ENCODE results near the gene ZFHX3. TPM values are rescaled to one million over a fixed set of nuclear protein-coding genes. Genes with fewer than 3 reads are reported as not detected.

Gene ZFHX3
- total RNA-seq, 1 donor from 2014 or later, result 19.8 TPM

DNA sequence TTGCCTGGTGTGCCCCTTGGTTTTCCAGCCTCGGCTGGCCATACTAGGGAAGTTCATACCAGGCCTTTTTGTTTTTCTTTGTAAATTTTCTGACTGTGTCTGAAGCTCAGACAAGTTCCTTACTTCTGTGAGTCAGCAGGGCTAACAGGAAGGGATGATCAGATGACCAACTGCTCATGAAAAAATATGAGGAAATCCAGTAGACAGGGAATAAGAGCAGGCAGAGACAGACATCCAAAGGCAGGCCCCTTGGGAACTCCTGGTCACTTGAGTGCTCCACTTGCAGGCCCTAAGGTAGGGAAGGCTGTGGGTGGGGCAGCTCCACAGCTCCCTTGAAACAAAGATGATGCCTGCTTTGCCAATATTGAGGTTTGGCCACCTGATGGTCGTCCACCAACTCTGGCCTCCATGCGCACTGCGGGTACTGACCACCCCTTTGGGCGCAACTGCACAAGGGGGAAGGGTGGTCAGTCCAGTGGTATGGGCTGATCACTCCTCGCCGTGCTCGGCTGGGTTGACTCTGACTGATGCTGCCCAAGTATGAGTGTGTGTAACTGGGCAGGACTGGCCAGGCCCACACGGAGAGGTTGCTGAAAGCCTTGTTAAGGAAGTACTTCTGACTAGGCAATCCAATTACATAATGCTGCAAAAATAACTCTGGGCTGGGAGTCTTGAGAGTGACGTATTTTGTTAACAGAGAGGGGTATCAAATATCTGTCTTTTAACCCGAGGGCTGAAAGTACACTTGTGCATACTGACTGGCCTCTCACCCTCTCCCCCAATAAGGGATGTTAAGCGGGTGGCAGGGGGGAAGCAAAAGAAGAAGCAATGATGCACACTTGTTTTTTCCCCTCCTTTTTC, 20.8 kb upstream of the ZFHX3 start:
- no peak for DNase-seq (ENCODE audit: extremely low read depth, low read depth, low spot score)

DNA sequence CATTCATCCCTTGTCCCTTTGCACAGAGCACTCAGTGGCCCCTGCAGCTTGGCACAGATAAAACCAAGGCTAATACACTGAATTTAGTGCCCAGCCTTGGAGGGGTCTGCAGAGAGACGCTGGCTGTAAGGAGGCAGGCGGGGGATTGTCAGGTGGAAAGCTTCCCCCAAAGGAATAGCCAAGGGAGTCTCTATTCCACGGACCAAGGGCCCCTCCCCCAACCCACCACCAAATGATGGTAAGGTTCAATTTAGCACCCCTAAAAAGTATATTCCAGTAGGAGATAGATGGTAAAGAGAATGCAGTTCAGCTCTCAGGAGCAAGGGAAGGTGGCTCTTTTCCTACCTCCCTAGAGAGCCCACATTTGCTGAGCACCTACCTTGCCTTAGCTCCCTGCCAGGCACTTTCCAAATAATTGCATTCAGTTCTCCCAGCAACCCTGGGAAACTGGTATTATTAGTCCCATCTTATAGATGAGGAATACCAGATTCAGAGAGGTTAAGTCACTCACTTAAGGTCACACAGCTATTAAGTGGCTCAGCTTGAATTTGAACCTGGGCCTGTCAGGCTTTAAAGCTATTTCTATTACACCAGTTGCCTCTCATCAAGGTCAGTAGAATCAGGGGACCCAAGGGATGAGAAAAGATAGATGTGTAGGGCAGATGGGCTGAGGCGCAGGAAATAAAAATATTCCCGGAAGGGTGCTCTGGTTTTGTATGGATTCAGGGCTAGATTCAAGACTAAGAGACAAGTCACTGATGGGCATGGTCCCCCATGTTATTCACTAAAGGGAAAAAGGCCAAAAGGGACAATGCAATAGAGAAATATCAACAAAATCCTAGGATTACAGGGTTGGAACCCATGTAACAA, 20.0 kb upstream of the ZFHX3 start:
- no peak for DNase-seq (ENCODE audit: extremely low read depth, low read depth, low spot score)

DNA sequence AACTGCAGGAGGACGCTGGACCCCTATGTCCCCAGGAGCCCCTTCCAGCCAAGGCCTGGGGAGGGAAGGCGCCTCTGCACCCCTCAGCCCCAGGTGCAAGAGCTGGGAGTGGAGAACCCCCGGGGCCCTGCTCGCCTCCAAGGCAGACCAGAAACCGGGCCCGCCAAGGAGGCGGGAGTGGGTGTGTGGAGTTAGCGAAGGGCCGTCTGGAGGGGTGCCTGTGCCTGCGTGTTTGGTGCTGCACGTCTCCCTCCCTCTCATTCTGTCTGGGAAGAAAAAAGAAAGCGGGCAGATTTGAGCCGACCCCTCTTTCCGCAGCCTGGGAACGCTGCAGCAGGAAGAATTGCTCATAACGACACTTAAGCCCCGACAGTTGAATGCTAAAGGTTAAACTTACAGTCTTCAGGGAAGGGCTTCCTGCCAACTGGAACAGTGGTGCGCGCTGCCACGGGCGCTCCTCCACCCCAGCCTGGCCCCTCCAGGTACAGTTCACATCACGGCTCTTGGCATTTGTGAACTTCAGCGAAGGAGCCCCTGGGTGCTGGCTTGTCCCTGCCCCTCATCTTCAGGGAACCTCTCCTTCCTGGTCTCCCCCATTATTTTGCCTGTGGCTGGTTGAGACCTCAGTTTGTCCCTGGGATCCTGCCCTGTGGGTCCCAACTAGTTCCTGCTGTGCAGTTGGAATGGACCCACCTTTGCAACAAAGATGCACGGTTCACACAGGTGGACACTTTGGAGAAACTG, 19.2 kb upstream of the ZFHX3 start:
- no peak for DNase-seq (ENCODE audit: extremely low read depth, low read depth, low spot score)

DNA sequence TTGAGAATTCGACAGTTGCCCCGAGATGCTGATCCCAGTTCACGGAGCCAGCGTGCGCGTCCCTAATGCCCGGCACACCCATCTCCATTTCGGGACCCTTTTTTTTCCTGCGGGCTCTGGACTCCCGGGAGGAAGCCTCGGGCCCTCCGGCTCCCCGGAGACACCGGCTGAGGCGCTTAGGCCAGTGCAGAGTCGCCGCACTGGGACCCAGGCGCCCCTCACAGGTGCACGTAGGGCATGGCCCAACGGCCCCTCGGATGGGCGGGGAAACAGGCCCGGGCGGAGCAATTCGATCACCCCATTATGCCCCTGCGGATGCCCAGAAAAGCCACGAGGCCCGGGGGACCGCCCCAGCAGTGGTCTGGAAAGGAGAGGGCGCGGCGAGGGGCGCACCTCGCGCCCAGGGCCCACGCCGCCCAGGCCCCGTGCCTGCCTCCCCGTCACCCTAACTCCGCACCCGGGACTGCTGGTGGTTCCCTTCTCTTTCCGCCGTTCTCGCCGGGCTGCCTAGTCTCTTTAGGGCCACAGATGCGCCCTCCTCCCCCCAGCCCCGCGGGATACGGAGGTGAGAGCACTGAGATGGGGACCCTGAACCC, 18.5 kb upstream of the ZFHX3 start:
- no peak for DNase-seq (ENCODE audit: extremely low read depth, low read depth, low spot score)

DNA sequence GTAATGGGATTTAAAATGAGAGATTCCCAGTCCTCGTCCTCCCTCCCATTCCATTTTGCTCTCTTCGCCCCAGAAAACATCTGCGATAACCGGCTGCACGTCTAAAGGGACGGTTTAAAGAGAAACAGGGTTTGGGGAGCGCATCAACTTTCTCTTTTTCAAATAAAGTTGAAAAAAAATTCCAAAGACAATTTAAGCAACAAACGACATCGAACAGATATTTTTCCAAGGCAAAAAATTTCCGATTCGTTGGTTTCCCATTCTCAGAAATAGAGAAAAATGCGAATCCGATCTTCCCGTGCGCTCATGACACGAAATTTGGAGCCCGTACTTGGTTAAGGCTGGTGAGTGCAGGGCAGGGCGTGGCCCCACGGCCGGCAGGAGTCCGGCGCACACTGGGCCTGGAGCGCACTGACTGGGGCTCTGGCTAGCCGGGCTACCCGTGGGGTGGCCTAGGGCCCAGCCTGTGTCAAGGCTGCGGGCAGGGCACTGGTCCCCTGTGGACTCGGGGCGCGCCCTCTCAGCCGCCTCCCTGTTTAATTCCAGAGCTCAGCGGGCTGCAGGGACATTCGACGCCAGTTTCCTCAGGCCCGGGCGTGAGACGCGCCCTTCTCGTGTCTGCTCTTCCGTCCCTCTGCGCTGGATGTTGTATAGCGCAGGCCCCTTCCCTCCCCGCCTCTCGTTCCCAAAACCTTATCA, 17.9 kb upstream of the ZFHX3 start:
- no peak for DNase-seq (ENCODE audit: extremely low read depth, low read depth, low spot score)

DNA sequence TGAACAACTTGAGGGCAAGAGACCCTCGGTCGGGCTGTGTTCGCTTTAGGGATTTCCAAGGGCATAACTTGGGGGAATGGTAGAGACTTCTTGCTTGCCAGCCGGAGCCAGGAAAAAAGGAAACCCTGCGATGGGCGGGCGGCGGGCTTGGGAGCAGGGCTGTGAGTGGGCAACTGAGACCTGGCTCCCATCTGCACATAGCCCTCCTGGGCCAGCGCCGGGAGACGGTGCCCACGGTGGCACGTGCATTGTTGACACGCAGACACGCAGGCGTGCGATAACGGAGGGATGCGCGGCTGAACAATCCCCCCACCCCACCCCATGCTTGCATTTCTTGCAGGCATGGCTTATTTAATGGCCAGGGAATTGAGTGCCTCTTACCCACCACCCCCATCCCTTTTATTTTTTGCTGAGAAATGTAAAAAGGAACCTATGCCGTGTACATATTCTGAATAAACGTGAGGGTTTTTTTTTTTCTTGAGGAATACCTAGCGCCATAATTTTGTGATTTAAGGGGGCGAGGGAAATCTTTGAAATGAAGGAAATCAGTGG, 17.1 kb upstream of the ZFHX3 start:
- DNase-seq (ENCODE audit: extremely low read depth, low read depth, low spot score), result no peak

DNA sequence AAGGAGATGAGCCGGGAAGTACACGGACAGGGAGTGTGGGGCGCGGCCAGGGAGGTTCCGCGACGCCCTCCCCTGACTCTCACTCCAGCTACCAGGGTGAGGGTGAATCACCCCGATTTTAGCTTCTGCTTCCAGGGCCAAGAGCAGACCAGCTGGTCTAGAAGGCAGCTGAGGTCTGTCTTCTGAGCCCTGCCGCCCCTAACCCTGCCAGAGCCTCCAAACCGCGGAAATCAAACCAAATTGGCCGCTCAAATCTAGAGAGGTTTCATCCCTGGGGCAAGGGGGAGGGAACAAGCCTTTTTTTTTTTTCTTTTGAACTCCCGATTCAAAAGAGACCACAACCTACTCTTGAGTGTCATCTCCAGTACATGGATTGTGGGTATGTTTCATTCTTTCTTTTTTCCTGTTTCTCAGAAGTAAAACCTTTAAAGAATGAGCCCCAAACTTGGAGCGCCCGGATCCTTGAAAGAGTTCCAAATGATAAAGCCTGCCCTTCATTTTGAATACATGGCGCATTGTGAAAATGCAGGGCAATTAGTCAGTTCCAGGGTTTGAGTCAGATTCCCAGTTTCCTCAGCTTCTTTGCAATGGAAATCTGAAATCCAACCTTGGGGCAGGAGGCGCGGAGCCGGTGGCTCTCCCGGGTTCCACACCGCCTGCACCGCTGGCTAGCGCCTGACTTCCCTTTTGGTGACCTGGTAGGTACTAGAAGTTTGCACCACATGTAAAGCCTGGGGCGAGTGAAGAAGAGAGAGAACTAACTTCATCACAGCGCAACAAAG, 16.5 kb upstream of the ZFHX3 start:
- DNase-seq (ENCODE audit: extremely low read depth, low read depth, low spot score), result no peak

DNA sequence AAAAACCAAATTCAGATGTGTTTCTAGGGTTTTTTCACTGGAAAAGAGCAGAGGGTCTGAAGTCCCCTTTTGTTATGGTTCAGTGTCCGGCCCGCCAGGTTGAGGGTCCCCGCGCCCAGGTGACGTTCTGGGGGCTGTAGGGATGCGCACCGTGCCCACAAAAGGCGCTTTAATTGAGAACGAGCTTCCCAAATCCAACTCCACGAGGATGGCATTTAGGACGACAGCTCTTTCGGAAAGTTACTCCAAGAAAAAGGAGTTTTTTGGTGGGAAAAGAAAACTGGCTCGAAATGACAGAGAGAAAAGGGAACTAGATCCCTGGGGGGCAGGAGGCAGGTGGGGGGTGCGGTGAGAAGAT, 15.9 kb upstream of the ZFHX3 start:
- no peak for DNase-seq (ENCODE audit: extremely low read depth, low read depth, low spot score)

DNA sequence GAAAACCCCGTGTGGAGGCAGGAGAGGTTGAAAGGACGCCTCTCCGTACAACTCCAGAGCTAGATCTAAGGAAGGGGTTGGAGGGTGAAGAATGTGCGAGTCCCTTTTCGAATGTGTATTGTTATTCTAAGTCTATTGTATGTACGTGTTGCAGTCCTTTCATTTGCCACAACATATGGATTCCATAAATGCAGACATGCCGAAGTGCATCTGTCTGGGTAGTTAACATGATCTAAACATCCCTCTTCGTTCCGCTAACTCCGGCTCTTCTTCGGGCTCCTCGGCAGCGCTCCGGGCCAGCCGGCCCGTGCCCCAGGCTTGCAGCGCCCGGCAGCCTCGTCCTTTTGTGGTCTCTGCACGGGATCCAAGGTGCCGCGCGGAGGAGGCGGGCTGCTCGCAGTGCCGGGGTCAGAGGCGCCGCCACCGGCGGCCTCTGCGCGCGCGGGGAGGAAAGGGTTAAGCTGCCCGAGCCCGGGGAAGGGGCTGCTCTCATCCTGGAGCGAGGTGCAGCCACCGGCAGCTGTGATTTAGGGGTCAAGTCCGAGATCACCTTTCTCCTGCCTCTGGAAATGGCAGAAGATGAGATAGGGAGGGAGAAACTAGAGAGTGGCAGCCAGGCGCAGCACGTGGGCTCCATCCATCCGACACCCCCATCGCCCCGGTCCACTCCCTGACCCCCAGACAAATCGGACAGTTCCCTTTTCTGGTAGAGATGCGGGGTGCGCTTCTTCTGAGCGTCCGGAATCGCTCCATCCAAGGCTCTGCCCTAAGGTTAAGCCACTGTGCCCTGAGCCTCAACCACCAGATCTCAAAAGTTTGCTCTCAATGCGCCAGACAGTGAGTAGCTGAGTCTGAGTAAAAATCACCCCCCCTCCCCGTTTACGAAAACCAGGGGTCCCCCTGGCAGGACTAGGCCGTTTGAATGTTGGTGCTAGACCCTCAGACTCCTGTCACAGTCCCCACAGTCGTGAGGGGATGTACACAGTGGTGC, 15.1 kb upstream of the ZFHX3 start:
- DNase-seq (ENCODE audit: extremely low read depth, low read depth, low spot score), result no peak

DNA sequence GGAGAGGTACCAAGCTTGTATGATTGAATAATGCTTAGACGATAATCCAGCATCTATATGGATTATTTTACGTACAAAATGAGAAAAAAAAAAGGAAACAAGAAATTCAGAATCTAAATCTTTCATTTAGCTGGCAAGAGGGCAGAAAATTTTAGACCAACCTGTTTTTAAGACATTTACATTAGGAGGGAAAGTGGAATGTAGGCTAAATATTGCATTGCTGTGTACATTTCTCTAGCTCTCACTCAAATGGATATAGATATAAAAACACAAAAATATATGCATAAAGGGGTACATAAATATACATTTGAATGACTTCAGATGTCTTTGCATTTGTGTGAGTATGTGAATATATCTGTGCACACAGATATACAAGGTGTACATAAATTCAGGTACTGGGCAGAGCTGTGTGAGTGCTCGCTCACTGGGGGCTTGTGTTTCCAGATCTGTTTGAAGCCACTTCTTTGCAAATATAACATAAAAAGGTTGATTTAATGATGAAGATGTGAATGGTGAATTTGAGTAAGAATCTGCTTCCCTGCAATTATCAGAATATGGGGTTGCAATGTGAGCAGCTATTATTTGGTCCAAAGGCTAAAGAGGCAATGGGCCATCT, 14.2 kb upstream of the ZFHX3 start:
- no peak for DNase-seq (ENCODE audit: extremely low read depth, low read depth, low spot score)

DNA sequence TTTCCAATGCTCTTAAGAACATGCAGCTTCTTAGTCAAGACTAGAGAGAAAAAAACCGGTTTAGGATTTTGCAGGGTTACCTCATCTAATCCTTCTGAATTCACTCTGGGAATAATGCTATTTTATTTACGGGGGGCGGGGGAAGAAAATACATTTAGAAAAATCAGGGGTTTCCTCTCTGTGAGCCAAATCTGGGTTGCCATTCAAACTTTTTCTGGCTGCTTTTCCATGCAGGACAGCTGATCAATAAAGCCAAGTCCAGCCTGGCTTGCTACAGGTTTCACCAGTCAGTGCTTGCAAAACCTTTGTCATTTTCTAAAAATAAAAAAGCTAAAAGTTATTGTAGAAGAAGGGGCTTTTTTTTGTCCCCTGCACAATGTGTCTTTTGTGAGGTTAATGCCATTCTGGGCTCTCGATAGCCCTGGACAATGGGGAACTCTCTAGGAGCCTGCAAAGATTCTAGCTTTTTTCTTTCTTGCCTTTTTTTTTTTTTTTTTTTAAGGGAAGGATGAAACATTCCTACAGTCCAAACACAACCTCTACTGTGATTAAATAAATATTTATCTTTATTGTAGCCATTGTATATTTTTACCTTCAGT, 13.1 kb upstream of the ZFHX3 start:
- no peak for DNase-seq (ENCODE audit: extremely low read depth, low read depth, low spot score)

DNA sequence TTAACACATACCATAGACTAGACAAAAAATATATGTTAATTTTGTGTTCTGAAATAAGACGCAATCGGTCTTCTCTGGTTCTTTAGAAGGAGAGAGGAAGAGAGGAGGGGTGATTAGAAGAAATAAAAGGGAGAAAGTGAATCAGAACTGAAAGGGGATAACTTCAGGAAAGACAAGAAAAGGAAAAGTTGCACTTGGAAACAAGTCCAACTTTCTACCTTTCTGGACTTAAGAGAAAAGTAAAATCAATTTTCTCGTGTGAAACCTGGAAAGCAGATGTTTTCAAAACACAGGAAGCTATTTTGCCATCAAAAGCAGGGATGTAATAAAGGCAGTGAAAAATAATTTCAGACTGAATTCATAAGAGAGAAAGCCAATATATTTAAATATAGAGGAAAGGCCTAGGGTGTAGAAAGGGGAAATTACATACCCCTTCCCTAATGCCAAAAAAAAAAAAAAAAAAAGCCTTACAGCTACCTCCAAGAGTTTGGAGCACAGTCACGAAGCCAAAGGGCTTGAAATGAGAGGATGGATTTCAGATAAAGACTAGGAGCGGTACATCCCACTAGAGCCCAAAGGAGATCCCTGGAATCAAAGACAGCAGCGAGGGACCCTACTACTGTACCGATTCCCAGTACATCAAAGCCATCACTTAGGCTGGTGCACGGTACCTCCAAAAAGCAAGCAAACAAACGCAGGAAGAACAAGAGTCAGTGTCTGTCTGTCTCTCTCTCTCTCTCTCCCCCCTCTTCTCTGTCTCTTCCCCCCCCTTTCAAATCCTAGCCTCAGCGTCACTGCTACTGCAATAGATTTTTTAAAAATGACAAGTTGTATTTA, 12.1 kb upstream of the ZFHX3 start:
- no peak for DNase-seq (ENCODE audit: extremely low read depth, low read depth, low spot score)

DNA sequence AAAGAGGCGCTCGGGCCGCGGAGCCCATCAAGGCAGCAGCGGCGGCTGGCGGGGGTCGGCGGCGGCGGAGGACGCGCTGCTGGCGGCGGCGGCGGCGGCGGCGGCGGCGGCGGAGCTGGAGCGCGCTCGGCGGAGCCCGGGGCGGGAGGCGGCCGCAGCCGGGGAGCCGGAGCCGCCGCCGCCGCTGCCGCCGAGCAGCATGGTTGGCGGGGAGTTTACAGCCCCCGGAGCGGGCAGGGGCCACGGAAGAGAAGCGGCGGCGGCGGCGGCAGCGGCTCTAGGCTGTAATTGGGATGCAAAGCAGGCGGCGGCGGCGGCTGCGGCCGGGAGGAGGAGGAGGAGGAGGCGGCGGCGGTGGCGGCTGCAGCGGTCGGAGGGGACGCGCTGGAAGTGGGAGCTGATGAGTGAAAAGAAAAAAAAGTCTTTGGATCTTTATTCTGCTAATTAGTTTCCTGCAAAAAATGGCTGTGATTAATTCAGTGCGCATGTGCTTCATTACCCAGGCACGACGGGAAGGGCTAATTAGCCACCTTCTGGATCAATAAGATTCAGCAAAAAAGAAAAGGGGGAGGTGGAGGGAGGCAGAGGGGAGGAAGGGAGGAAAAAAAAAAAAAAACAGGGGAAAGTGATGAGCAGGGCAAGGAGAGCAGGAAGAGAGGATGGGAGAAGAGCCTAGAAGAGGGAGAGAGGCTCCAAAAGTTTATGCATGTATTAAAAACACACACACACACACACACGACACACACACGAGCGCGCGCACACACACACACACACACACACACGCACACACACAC, 10.9 kb upstream of the ZFHX3 start:
- no peak for DNase-seq (ENCODE audit: extremely low read depth, low read depth, low spot score)

DNA sequence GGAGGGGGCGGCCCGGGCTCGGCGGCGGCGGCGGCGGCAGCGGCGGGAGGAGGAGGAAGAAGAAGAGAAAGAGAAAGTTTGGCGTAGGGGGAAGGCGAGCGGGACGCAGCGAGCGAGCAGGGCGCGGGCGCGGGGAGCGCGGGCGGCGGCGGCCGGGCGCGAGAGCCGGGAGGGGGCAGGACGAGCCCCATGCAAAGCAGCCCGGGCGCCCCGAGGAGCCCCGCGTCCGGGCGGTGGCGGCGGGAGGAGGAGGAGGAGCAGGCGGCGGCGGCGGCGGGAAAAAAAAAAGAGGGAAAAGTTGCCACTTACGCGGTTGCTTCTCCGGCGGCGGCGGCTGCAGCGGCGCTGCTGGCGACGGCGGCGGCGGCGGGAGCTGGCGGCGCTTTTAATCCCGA, 10.3 kb upstream of the ZFHX3 start:
- DNase-seq (ENCODE audit: extremely low read depth, low read depth, low spot score), result no peak

Data from glomerular endothelial cell (primary cell).